Calu3 (cell line): ENCODE measurements around the gene TDRD7. TPM values are rescaled to one million over a fixed set of nuclear protein-coding genes. Genes with fewer than 3 reads are reported as not detected.

Experiments used
- BruUV-seq: library from RNA; stranded (reverse); fragments of 400-500 nt; replicated peaks from 2 replicates; lab custom pipeline; 2021; lab: Mats Ljungman, UMichigan
- CTCF ChIA-PET: fragments of 300-600 bp; sonication (Branson Sonifier 250); formaldehyde crosslinking; loops from one replicate; lab custom pipeline; 2022; ENCODE audit warnings: antibody characterized with exemption; lab: Charles Lee
- DNase-seq: peaks from one replicate; pipeline ENCODE4 v3.0.0; 2022
- H3K27ac Mint-ChIP-seq: one replicate; pipeline ENCODE4 v1.8.0; 2022; ENCODE audit warnings: mixed read lengths; ENCODE audit not compliant: unreplicated experiment
- H3K27me3 Mint-ChIP-seq: one replicate; pipeline ENCODE4 v1.8.0; 2022; ENCODE audit warnings: mixed read lengths; ENCODE audit not compliant: unreplicated experiment
- H3K36me3 Mint-ChIP-seq: one replicate; pipeline ENCODE4 v1.8.0; 2022; ENCODE audit warnings: mild to moderate bottlenecking, moderate library complexity, mixed read lengths; ENCODE audit not compliant: insufficient read depth, unreplicated experiment
- H3K4me1 Mint-ChIP-seq: one replicate; pipeline ENCODE4 v1.8.0; 2022; ENCODE audit warnings: mild to moderate bottlenecking, low read depth, mixed read lengths; ENCODE audit not compliant: unreplicated experiment
- H3K4me3 Mint-ChIP-seq: one replicate; pipeline ENCODE4 v1.8.0; 2022; ENCODE audit warnings: mild to moderate bottlenecking, low read depth, moderate library complexity, mixed read lengths; ENCODE audit not compliant: unreplicated experiment
- H3K9me3 Mint-ChIP-seq: one replicate; pipeline ENCODE4 v1.8.0; 2022; ENCODE audit warnings: low read depth, mixed read lengths; ENCODE audit not compliant: unreplicated experiment
- intact Hi-C: fragments of 100-400 bp; cut with micrococcal nuclease; formaldehyde crosslinking; loops from one replicate; pipeline ENCODE4 v1.10.0; 2022; ENCODE audit not compliant: unreplicated experiment
- total RNA-seq: library from RNA; stranded (reverse); gene quantifications from 2 replicates; pipeline ENCODE4 v1.2.3, GENCODE V29; 2022
- TF ChIP-seq, protein P1 (sequence below): fragments of 200-600 bp; IDR thresholded peaks from one replicate; pipeline ENCODE4 v1.8.0; 2022; ENCODE audit warnings: antibody characterized with exemption; ENCODE audit not compliant: unreplicated experiment

Gene TDRD7
- total RNA-seq, 1 experiment from 2014 or later, result 15.5 TPM

DNA sequence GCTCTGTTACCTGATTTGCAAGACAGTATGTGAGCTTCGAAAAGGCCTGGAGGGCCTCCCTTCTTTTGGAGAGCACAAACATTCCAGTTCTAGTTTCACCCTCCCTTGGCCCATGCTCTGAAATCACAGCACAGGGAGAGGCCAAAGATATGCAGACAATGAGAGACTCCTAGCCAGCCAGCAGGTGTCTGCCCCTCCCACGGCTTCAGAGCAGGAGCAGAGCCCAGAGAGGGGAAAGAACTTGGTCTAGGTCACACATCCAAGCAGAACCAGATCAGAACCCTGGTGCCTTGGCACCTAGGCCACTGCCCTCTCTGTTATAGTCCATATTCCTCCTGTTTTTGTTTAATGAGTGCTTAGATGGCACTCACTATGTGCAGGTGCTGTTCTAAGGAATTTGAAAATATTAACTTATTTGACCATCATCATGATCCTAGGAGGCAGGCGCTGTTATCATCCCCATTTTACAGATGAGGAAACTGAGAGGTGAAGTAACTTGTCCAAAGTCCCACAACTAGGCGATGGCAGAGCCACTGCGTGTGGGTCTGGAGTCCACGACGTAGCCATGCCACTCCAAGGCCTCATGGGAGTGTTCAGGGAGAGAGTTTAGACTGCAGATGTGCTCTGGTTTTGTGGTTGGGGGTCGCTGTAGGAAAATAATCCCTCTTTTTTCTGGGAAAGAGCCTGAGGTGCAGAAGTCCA is 116.8 kb downstream of the TDRD7 start:
- no peak overlapping the region for H3K4me3 Mint-ChIP-seq
- intact Hi-C loops, result no loop called here
- no peaks in the 10 kb centered on the region for H3K9me3 Mint-ChIP-seq
- TF ChIP-seq, protein P1, sequence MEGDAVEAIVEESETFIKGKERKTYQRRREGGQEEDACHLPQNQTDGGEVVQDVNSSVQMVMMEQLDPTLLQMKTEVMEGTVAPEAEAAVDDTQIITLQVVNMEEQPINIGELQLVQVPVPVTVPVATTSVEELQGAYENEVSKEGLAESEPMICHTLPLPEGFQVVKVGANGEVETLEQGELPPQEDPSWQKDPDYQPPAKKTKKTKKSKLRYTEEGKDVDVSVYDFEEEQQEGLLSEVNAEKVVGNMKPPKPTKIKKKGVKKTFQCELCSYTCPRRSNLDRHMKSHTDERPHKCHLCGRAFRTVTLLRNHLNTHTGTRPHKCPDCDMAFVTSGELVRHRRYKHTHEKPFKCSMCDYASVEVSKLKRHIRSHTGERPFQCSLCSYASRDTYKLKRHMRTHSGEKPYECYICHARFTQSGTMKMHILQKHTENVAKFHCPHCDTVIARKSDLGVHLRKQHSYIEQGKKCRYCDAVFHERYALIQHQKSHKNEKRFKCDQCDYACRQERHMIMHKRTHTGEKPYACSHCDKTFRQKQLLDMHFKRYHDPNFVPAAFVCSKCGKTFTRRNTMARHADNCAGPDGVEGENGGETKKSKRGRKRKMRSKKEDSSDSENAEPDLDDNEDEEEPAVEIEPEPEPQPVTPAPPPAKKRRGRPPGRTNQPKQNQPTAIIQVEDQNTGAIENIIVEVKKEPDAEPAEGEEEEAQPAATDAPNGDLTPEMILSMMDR, result no peak
- H3K27me3 Mint-ChIP-seq, result no peaks in the 10 kb centered on the region
- no peaks in the 10 kb centered on the region for H3K4me1 Mint-ChIP-seq
- BruUV-seq, result no TSS peak
- CTCF ChIA-PET, result no interaction called here
- H3K27ac Mint-ChIP-seq, result no peak overlapping the region
- DNase-seq, result no peak
- no peaks in the 10 kb centered on the region for H3K36me3 Mint-ChIP-seq

DNA sequence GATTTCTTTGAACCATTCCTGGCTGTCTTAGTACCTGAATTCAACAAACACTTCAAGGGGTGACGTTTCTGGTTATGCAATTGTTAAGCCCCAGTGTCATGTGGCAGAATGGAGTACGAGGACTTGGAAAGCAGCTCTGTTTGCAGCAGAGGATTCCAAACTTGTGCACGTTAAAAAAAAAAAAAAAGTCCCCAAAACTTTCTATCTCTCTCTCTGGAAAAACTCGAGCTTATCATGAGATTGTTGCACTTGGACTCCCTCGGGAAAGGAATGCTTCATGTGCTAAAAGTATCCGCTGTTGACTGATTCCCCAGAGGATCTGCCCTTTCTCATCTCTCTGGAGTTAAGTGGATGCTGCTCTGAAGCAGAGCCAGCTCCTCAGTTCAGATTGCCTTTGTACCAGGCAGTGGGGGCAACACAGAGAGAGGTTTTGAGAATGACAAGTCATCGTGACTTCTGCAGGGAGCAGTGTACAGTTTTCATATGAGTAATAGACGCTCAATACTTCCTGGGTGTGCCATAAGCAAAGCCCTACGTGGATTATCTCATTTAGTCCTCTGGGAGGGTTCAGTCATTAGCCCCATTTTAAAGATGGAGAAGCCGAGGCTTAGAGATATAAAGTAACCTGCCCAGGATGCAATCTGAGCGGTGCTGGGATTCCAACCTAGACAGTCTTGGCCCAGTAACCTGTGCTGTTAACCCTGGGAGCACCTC is 117.6 kb downstream of the TDRD7 start:
- BruUV-seq, result no TSS peak
- intact Hi-C loops, result no loop called here
- H3K36me3 Mint-ChIP-seq, result no peaks in the 10 kb centered on the region
- no peak overlapping the region for H3K4me3 Mint-ChIP-seq
- no peak overlapping the region for H3K27ac Mint-ChIP-seq
- TF ChIP-seq, protein P1, result no peak
- peaks cover 5% of the 10 kb centered on the region for H3K27me3 Mint-ChIP-seq
- CTCF ChIA-PET, result interaction anchor here (0.8 kb wide), 1 partner anchor 11 kb away, joined by 3 read pairs; no protein-coding TSS in a partner anchor
- H3K4me1 Mint-ChIP-seq, result no peaks in the 10 kb centered on the region
- no peaks in the 10 kb centered on the region for H3K9me3 Mint-ChIP-seq
- no peak for DNase-seq

DNA sequence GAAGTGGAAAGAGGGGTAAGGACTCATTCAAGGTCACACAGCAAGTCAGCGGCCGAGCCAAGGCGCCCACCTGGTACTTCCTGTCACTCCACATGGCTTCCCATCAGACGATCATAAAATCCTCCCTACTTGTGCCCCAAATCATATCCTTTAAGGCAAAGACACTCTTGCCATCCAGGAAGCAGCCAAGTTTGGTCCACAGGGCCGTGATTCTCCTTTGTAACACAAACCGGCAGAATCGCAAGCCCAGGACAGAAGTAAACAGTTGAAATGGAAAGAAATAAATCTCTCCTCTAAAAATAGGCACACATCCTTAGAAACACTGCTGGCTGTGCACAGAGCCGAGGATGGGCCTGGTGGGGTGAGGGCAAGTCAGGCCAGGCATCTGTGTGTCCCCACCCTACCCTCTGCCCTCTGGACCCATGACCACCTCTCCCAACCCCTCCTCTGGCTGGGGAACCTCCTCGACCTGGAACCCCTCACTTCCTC is 120.0 kb downstream of the TDRD7 start:
- no peak for DNase-seq
- CTCF ChIA-PET, result no interaction called here
- no peaks in the 10 kb centered on the region for H3K4me1 Mint-ChIP-seq
- no TSS peak for BruUV-seq
- H3K27me3 Mint-ChIP-seq, result peaks cover 17% of the 10 kb centered on the region
- TF ChIP-seq, protein P1, result no peak
- no peaks in the 10 kb centered on the region for H3K36me3 Mint-ChIP-seq
- H3K9me3 Mint-ChIP-seq, result no peaks in the 10 kb centered on the region
- H3K27ac Mint-ChIP-seq, result no peak overlapping the region
- H3K4me3 Mint-ChIP-seq, result no peak overlapping the region
- intact Hi-C loops, result no loop called here

DNA sequence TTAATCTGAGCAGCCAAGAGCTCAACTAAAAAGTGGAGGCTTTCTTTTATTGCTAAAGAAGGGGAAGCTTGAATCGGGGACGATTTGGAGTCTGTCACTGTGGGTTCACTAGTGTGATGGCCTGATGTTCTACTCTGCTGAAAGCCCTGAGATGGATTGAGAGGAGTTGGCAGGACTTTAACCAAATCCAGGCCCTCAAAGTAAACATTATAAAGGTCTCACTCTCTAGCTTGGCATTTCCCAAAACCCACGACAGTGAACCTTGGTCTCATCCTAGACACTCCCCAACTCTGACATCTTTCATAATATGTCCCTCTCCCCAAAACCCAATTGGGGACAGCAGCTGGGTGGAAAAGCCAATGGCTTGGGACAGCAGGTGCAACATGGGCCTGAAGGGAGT is 122.3 kb downstream of the TDRD7 start:
- no TSS peak for BruUV-seq
- no peaks in the 10 kb centered on the region for H3K36me3 Mint-ChIP-seq
- no peak overlapping the region for H3K27ac Mint-ChIP-seq
- intact Hi-C loops, result no loop called here
- H3K4me3 Mint-ChIP-seq, result no peak overlapping the region
- TF ChIP-seq, protein P1, result no peak
- no peaks in the 10 kb centered on the region for H3K4me1 Mint-ChIP-seq
- CTCF ChIA-PET, result no interaction called here
- no peak for DNase-seq
- H3K27me3 Mint-ChIP-seq, result peaks cover 17% of the 10 kb centered on the region
- no peaks in the 10 kb centered on the region for H3K9me3 Mint-ChIP-seq
